ENCODE results near the gene SLC22A8.

Gene SLC22A8

DNA sequence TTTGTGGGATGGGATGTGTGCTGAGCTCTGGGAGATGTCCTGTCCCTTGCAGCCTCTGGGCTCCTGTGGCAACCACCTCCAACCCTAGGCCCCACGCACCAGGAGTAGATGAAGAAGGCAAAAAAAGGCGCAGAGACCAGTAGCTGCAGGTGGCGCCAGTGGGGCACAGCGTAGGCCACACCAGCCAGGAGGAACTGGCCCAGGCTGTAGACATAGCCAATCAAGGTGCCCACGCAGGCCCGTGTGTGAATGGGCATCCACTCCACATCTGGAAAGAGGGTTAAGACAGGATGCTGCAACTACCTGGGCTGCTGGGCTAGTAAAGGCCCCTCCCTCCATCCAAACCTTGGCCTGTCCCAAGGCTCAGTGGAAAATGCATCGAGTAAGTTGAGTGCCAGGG lies 33.9 kb downstream of the SLC22A8 start:
- in situ Hi-C loops (cut with MboI; ENCODE audit: low sequenced_read_pairs, unreplicated experiment) = no loop called here
- no peak for DNase-seq (ENCODE audit: low spot score)
- TF ChIP-seq, protein P1, sequence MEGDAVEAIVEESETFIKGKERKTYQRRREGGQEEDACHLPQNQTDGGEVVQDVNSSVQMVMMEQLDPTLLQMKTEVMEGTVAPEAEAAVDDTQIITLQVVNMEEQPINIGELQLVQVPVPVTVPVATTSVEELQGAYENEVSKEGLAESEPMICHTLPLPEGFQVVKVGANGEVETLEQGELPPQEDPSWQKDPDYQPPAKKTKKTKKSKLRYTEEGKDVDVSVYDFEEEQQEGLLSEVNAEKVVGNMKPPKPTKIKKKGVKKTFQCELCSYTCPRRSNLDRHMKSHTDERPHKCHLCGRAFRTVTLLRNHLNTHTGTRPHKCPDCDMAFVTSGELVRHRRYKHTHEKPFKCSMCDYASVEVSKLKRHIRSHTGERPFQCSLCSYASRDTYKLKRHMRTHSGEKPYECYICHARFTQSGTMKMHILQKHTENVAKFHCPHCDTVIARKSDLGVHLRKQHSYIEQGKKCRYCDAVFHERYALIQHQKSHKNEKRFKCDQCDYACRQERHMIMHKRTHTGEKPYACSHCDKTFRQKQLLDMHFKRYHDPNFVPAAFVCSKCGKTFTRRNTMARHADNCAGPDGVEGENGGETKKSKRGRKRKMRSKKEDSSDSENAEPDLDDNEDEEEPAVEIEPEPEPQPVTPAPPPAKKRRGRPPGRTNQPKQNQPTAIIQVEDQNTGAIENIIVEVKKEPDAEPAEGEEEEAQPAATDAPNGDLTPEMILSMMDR (IDR thresholded peaks at IDR 0.05; ENCODE audit: borderline replicate concordance, control extremely low read depth, extremely low read depth, insufficient read depth, missing control alignments) = no peak

DNA sequence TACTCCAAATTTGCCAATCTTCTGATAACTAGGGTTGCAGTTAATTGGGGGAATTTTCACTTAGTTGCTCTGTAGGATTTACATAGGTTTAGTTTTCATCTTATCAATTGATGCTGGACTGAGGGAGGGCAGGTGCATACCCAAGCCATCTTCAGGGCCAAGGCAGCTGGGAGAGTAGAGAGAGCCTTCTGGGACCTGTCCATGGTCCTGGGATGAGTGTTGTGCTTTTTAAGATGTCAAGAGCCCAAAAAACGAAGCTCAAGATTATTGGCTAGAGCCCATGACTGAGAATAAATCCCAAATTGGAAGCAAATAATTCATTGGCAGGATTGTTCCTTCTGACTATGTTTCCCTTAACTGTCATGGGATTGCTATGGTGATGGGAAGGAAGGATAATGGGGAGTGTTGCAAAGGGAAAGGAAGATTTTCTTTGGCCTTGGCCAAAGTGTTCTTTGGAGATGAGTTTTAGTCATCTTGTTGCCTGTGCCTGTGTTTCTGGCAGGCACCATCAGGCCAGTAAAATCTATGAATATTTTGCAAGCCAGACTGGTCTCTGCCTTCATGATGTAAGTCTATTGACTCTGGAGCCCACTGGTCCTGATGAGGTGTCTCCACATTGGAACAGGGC lies 35.4 kb downstream of the SLC22A8 start:
- in situ Hi-C loops (cut with MboI; ENCODE audit: low sequenced_read_pairs, unreplicated experiment) = no loop called here
- TF ChIP-seq, protein P1 (IDR thresholded peaks at IDR 0.05; ENCODE audit: borderline replicate concordance, control extremely low read depth, extremely low read depth, insufficient read depth, missing control alignments) = no peak
- no peak for DNase-seq (ENCODE audit: low spot score)

DNA sequence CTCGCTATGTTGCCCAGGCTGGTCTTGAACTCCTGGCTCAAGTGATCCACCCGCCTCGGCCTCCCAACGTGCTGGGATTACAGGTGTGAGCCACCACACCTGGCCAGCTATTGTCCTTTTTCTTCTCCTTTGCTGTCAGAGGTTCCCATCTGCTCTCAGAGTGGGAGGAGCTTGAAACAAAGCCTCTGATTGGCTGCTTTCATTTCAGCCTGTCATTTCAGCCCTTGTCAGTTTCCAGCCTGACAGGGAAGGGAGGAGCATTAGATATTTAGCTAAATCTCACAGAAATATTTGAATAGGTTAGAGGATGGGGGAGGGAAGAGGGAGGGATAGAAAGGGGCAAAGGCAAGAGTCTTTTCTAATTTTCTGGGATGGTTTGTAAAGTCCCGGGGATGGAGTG lies 39.5 kb downstream of the SLC22A8 start:
- TF ChIP-seq, protein P1 (IDR thresholded peaks at IDR 0.05; ENCODE audit: borderline replicate concordance, control extremely low read depth, extremely low read depth, insufficient read depth, missing control alignments) = no peak
- no peak for DNase-seq (ENCODE audit: low spot score)
- in situ Hi-C loops (cut with MboI; ENCODE audit: low sequenced_read_pairs, unreplicated experiment) = no loop called here

DNA sequence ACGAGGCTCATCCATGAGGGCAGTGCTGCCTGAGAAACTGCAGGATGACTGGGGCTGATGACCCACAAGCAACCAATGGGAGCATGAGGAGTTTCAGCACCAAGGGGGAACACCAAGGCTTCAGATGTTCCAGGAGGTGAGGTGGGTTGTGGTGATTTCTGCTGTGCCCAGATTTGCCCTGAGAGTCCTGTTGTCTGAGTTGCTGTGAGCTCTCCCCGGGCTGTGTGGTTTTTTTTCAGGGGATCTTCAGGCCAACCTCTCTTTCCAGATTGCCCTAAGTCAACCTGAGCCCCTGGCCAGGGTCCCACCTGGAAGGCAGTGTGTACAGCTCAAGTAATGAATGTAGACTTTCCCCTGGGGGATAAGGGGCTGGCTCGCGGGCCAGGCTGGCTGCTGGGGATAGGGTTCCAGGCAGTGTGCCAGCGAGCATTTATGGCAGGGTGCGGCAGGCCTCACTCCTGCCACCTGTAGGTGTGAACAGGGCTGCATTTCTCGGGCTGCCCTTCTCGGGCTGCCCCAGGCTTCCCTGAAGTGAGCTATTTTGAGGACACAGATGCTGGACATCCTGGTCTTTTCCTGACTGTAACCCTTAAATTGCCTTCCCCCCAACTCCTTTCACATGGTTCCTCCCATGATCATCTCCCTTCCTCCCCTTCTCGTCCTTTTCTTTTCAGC lies 40.7 kb downstream of the SLC22A8 start:
- TF ChIP-seq, protein P1 (IDR thresholded peaks at IDR 0.05; ENCODE audit: borderline replicate concordance, control extremely low read depth, extremely low read depth, insufficient read depth, missing control alignments) = peak; percentile 37
- DNase-seq (ENCODE audit: low spot score) = no peak
- in situ Hi-C loops (cut with MboI; ENCODE audit: low sequenced_read_pairs, unreplicated experiment) = no loop called here

DNA sequence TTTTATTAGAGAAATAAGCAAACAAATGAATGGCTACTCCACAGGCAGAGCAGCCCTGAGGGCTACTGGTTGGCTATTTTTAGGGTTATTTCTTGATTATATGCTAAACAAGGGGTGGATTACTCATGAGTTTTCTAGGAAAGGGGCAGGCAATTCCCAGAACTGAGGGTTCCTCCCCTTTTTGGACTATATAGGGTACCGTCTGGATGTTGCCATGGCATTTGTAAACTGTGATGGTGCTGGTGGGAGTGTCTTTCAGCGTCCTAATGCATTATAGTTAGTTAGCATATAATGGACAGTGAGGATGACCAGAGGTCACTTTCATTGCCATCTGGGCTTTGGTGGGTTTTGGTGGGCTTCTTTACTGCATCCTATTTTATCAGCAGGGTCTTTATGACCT lies 50.1 kb downstream of the SLC22A8 start:
- DNase-seq (ENCODE audit: low spot score) = no peak
- in situ Hi-C loops (cut with MboI; ENCODE audit: low sequenced_read_pairs, unreplicated experiment) = no loop called here
- TF ChIP-seq, protein P1 (IDR thresholded peaks at IDR 0.05; ENCODE audit: borderline replicate concordance, control extremely low read depth, extremely low read depth, insufficient read depth, missing control alignments) = no peak

GRCh38 chr11:62962391-62962790 lies 53.2 kb downstream of the SLC22A8 start:
- TF ChIP-seq, protein P1 (IDR thresholded peaks at IDR 0.05; ENCODE audit: borderline replicate concordance, control extremely low read depth, extremely low read depth, insufficient read depth, missing control alignments) = no peak
- in situ Hi-C loops (cut with MboI; ENCODE audit: low sequenced_read_pairs, unreplicated experiment) = no loop called here
- DNase-seq (ENCODE audit: low spot score) = no peak

Measured in GM13976 (cell line).